ENCODE data around the gene PRIMA1.

DNA sequence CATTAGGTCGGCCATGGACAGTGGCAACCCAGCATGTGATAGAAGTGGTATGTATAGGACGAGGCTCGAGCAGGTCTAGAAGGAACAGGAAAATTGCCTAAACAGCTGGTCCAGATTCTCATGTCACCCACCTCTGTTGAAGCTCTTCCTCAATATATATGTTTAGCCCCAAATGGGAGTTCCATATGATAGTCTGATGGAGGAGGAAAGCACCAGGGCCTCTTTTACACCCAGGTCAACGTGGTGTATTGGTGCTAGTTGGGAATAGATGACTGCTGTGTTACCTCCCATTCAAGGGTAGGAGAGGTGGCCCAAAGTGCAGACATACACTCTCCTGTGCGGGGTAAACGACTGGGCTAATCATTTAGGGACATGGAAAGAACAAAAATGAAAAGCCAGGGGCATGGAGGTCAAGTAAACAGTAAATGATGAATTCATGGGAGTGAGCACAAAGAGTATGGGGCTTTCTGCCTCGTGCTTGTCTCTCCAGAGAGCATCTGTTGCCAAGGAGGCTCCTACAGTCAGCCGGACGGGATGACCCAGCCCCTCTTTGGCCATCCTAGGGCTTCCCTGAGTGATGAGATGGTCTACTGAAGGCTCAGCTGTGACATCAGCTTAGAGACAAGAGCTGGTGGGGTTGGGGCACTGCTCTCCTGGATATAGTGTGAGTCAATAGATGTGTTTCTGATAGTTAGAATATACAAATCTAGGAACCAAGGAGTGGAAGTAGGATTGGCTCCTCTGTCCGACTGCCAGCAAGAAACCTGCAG lies 5.5 kb upstream of the PRIMA1 start:
- no peak for TF ChIP-seq POLR2AphosphoS5 (IDR thresholded peaks at IDR 0.05)
- no peak for TF ChIP-seq POLR2A (IDR thresholded peaks at IDR 0.05)
- TF ChIP-seq, protein P1, sequence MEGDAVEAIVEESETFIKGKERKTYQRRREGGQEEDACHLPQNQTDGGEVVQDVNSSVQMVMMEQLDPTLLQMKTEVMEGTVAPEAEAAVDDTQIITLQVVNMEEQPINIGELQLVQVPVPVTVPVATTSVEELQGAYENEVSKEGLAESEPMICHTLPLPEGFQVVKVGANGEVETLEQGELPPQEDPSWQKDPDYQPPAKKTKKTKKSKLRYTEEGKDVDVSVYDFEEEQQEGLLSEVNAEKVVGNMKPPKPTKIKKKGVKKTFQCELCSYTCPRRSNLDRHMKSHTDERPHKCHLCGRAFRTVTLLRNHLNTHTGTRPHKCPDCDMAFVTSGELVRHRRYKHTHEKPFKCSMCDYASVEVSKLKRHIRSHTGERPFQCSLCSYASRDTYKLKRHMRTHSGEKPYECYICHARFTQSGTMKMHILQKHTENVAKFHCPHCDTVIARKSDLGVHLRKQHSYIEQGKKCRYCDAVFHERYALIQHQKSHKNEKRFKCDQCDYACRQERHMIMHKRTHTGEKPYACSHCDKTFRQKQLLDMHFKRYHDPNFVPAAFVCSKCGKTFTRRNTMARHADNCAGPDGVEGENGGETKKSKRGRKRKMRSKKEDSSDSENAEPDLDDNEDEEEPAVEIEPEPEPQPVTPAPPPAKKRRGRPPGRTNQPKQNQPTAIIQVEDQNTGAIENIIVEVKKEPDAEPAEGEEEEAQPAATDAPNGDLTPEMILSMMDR (IDR thresholded peaks at IDR 0.05): no peak
- TF ChIP-seq EP300 (IDR thresholded peaks at IDR 0.05): no peak
